NCI-H146 (cell line): ENCODE measurements around the gene TSPAN31.
"Not testable (repeated sequence)": the region's sequence is repeated elsewhere in the genome, so short reads cannot be mapped to it uniquely, and the experiment has no call there.

Experiments
- DNase-seq: peaks from one replicate; lab custom pipeline; 2025; lab: John Stamatoyannopoulos, UW

The TSPAN31 gene

GRCh38 chr12:57766464-57767304, 21.8 kb downstream of the TSPAN31 start, which contains the start of gene CYP27B1:
TSS of gene CYP27B1 (minus strand) at chr12:57767078. CDS start at chr12:57767041, 37 bp downstream.
- peak; percentile 10 for DNase-seq

GRCh38 chr12:57767305-57767698, 22.5 kb downstream of the TSPAN31 start:
- DNase-seq, result no peak

- no peak for DNase-seq
Measured at GRCh38 chr12:57767876-57768275, 23.0 kb downstream of the TSPAN31 start.

DNA sequence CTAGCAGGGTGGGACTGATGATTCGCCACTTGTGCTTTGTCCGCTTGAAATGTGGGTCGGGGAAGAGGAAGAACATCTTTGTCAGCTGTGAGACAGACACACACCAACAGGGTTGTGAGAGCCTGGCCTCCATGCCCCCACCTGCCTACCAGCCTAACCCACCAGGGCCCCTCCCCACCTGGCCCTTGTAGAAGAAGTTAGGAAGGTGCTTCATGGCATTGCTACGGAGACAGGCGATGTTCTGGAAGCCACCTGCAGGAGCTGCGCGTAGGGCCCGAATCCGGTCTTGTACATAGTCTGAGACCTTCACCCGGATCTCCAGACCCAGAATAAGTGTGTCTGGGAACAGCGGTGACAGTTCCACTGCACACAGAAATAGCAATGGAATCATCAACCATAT, 24.8 kb downstream of the TSPAN31 start:
- DNase-seq, result no peak

GRCh38 chr12:57770734-57771133, 25.9 kb downstream of the TSPAN31 start:
- no peak for DNase-seq

- peak; percentile 88 for DNase-seq
Measured at GRCh38 chr12:57771236-57771872, 26.5 kb downstream of the TSPAN31 start.

DNA sequence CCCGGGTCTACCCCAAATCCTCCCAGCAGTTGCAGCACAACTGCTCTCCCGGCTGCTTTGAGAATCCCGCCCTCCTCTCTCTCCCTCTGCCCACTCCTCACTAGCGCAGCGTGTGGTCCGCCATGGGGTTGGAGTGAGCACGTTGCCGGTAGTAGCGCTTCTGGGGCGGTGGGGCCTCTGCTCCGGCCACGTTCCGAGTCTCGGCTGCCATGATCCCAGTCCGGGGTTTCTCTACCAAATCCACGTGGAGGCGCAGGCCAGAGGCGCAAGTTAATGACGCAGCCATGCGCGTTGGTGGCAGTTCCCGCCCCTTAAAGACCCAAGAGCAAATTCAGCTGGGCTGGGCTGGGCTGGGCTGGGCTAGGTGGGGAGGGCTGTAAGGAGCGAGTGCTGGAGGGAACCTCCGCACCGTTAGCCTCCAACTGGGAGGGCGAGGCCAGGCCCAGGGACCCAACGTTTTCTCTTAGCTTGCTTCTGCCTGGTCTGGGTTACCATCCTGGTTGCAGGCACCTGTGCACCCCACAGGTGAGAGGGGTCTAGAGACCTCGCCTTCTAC, 27.1 kb downstream of the TSPAN31 start, which contains the start of gene METTL1:
TSS of gene METTL1 (minus strand) at position 233 of the 556 bp plus-strand sequence. CDS start at position 211, 22 bp downstream.
- DNase-seq, result peak; percentile 95

DNA sequence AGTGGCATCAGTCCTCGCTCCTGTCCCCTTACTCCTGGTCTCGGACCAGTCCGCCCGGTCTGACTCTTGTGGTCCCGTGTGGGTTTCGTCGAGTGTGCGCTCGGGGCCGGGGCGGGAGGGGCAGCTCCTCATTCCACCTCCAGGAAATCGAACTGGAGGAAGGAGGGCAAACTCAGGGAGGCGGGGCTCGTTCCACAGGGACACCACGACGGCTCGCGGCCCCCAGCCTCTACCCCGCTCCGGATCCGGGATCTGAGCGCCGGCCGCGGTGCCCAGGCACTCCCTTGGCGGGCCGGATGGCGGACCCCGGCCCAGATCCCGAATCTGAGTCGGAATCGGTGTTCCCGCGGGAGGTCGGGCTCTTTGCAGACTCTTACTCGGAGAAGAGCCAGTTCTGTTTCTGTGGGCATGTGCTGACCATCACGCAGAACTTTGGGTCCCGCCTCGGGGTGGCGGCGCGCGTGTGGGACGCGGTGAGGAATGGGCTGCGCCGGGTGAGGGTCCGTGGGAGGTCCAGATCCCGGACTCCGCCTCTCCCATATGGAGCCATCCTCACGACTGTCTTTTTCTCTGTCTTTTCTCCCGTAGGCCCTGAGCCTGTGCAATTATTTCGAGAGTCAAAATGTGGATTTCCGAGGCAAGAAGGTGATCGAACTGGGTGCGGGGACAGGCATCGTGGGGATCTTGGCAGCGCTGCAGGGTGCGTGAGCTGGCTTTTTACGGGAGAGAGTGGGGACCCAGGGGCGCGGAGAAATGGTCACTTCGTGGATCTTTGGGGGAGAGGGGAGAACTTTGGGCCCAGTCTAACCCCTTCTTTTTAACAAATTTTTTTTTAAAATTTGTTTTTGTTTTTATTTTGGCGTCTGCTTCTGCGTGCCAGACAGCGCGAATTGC, 27.8 kb downstream of the TSPAN31 start, which contains the start of gene EEF1AKMT3:
TSS of gene EEF1AKMT3 (plus strand) at position 186 of the 894 bp plus-strand sequence. CDS start at position 297, 111 bp downstream.
- DNase-seq, result peak; percentile 72

- not testable (repeated sequence) for DNase-seq
Measured at GRCh38 chr12:57774634-57775033, 29.8 kb downstream of the TSPAN31 start.

DNA sequence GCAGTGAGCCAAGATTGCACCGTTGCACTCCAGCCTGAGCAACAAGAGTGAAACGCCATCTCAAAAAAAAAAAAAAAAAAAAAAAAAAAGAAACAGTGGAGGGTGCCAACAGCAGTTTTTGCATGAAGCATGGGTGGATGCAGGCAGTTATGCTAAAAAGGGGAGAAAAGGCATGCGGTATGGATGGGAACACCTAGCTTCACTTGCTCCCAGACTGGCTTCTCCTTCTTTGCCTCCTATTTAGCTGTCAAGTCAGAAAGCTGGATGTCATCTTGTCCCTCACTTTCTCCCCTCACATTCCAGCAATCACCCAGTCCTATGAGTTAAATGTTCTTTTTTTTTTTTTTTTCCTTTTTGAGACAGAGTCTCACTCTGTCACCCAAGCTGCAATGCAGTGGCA, 30.2 kb downstream of the TSPAN31 start:
- no peak for DNase-seq

GRCh38 chr12:57775563-57776246, 30.9 kb downstream of the TSPAN31 start:
- DNase-seq, result no peak

DNA sequence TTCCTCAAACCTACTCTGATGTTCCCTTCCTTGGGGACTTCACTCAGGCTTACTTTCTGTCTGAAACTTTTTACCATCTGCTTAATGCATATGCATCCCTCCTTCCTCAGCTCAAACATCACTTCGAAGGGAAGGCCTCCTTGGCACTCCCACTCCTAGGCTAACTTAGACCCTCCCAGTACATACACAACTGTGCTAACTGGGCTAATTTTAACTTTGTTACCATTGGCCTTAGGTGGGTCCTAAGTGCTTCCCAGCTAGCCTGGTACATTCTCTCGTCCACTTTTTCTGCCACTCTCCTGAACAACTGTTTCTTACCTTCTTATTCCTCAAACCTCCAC, 31.4 kb downstream of the TSPAN31 start:
- DNase-seq, result no peak

DNA sequence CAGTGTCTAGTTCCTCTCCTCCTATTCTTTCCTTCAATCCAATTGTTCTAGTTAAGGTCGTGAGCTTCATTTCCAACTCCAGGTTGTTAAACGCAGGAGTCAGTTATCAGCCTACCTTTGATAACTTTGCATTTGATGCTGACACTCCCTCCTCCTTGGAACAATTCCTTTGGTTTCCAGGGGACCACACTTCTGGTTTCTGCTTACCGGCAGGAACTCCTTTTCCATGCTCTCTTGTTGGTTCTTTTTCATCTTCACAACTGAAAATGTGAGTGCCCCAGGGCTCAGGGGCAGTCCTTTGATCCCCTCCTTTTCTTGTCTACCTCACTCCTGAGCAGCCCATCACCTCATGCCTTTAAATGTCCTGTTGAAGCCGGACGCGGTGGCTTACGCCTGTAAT, 32.5 kb downstream of the TSPAN31 start:
- no peak for DNase-seq

DNA sequence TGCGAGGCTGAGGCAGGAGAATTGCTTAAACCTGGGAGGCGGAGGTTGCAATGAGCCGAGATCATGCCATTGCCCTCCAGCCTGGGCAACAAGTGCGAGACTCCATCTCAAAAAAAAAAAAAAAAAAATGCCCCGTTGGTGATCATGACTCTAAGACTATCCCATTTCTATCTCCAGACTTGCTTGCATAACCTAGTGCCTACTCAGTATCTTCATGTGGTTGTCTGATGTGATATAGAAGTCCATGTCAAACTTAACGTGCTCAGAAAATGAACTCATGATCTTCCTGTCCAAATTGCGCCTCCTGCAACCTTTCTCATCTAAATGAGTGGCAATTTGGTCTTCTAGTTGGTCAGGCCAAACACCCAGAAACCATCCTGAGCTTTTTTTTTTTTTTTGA, 33.1 kb downstream of the TSPAN31 start:
- no peak for DNase-seq

DNA sequence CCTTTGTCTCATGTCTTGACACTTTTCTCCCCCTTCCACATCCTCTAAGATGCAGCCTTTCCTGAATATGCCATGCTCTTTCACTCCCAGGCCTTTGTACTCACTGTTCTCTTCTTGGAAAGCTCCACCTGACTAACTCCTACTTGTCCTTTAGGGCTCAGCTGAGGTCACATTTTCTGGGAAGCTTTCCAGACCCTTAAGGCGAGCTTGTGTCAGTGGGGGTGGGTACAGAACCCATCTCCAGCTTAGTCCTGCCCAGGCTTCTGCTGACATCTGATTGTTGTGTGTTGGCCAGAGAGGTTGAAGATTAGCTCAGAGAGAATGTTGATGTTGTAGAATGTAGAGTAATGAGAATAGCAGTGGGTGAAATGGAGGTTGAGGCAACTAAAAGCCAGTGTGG, 34.9 kb downstream of the TSPAN31 start:
- no peak for DNase-seq

- no peak for DNase-seq
Measured at GRCh38 chr12:57780284-57780897, 35.6 kb downstream of the TSPAN31 start.

- no peak for DNase-seq
Measured at GRCh38 chr12:57781244-57781643, 36.4 kb downstream of the TSPAN31 start.

DNA sequence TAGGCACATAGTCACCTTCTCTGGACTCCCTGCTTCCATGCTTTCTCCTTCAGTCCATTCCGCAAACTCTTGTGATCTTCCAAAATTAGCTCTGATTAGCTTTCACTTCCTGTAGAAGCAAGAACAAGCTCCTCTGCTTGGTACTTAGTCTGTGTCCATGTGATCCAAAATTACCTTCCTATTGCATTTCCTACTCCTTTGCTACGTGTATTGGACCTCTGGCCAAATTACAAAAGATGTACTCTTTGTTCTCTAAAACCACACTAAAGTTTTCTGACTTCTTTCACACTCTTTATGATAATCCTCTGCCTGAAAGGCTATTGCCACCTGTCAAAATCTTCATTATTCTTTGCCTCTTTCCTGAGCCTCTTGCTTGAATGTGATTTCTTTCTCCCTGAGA, 37.0 kb downstream of the TSPAN31 start:
- DNase-seq, result no peak

DNA sequence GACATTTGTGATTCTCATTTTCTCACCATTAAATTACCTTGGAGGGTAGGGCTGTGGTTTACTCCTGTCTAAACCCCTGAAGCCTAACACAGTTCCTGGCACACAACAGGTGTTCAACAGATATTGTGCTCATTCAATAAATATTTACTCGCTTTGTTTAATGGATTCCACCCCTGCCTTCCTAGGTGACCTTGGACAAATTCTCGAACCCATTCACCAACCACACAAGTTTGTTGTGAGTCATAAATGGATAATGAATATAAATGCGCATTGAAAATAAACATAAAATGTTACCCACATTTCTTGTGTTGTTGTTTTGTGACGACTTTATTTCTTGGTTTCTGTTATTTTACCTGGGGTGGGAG, 37.4 kb downstream of the TSPAN31 start:
- DNase-seq, result no peak

- DNase-seq, result peak; percentile 92
Measured at GRCh38 chr12:57782608-57783465, 38.0 kb downstream of the TSPAN31 start, which contains the start of gene TSFM. TSS of gene TSFM (plus strand) at chr12:57782787. CDS start at chr12:57782802, 15 bp downstream.
